ENCODE measurements around the gene NRXN2.

GRCh38 chr11:64766881-64767280 is 43.9 kb upstream of the NRXN2 start:
- TF ChIP-seq CTCF (IDR thresholded peaks at IDR 0.05; ENCODE audit: insufficient read depth, low read depth, low read length) (no peak), EZH2 (IDR thresholded peaks at IDR 0.05; ENCODE audit: insufficient read depth, low read length) (no peak)

Measured in astrocyte (in vitro differentiated cells and primary cell).